ENCODE results near the gene SDK1.

SDK1 gene, protein sequence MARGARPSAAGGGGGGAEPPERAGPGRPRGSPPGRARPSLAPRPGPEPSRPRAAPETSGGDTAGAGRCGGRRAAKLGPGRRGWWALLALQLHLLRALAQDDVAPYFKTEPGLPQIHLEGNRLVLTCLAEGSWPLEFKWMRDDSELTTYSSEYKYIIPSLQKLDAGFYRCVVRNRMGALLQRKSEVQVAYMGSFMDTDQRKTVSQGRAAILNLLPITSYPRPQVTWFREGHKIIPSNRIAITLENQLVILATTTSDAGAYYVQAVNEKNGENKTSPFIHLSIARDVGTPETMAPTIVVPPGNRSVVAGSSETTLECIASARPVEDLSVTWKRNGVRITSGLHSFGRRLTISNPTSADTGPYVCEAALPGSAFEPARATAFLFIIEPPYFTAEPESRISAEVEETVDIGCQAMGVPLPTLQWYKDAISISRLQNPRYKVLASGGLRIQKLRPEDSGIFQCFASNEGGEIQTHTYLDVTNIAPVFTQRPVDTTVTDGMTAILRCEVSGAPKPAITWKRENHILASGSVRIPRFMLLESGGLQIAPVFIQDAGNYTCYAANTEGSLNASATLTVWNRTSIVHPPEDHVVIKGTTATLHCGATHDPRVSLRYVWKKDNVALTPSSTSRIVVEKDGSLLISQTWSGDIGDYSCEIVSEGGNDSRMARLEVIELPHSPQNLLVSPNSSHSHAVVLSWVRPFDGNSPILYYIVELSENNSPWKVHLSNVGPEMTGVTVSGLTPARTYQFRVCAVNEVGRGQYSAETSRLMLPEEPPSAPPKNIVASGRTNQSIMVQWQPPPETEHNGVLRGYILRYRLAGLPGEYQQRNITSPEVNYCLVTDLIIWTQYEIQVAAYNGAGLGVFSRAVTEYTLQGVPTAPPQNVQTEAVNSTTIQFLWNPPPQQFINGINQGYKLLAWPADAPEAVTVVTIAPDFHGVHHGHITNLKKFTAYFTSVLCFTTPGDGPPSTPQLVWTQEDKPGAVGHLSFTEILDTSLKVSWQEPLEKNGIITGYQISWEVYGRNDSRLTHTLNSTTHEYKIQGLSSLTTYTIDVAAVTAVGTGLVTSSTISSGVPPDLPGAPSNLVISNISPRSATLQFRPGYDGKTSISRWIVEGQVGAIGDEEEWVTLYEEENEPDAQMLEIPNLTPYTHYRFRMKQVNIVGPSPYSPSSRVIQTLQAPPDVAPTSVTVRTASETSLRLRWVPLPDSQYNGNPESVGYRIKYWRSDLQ (N-terminal part only)

DNA sequence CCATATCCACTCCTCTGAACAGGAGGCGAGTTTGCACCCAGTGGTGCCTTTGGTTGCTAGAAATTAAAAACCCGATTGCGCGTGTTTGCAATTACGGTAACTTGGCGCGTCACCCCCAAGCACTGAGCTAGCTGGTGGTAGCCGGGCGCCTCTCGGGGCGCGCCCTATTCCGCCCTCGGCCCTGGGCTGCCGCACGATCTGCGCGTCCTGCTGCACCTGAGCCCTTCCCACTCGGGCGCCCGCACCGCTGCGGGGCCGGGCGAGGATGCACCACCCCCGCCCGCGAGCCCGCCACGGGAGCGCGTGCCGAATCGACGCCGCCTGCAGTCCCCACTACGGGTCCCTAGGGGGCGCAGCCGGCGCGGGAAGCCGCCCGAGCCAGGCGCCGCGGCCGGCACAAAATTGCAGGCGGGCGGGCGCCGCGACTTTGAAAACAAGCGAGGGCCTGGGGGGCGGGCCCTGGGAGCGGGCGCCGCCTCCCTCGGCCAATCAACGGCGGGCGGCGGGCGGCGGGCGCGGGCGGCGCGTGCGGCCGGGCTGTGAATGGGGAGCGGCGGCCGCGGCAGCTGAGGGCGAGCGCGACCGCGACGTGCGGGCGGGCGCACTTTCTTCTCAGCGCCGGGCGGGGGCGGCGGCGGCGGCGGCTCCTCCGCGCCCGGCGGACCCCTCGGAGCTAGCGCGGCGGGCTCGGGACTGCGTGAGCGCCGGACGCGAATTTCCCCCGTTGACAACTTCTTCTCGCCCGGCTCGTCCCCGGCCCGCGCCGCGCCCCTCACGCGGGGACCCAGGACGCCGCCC is at the start of gene SDK1:
SDK1 (plus strand) TSS at position 602 of the 798 bp plus-strand sequence. CDS start 335 bp downstream, outside the sequence.
- DNase-seq (ENCODE audit: low spot score), result peak; percentile 91

DNA sequence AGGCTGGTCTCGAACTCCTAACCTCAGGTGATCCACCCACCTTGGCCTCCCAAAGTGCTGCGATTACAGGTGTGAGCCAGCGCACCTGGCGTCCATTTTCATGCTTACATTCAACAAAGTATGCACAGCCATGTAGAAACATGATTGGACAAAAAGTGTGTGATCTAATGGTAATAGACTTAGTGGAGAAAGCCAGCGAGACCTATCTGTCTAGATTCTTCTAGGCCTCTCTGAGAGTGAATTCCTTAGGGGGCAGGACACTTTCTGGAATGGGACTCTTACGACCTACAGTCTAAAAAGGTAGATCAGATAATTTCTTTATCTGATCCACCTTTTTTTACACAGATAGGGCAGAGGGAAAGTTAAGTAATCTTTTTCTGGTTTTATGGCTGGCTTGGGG is 46.3 kb upstream of the SDK1 start:
- DNase-seq (ENCODE audit: low spot score), result no peak

DNA sequence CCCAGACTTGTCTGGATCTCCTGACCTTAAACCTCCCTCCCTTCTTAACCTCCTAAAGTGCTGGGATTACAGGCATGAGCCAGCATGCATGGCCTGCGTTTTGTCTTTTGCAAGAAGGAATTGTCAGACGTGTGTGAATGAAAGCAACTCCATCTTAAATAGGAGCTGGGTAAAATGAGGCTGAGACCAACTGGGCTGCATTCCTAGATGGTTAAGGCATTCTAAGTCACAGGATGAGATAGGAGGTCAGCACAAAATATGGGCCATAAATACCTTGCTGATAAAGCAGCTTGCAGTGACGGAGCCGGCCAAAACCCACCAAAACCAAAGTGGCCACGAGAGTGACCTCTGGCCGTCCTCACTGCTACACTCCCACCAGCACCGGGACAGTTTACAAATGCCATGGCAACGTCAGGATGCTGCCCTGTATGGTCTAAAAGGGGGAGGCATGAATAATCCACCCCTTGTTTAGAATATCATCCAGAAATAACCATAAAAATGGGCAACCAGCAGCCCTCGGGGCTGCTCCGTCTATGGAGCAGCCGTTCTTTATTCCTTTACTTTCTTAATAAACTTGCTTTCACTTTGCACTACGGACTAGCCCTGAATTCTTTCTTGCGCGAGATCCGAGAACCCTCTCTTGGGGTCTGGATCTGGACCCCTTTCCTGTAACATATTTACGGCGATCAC is 41.2 kb upstream of the SDK1 start:
- no peak for DNase-seq (ENCODE audit: low spot score)

DNA sequence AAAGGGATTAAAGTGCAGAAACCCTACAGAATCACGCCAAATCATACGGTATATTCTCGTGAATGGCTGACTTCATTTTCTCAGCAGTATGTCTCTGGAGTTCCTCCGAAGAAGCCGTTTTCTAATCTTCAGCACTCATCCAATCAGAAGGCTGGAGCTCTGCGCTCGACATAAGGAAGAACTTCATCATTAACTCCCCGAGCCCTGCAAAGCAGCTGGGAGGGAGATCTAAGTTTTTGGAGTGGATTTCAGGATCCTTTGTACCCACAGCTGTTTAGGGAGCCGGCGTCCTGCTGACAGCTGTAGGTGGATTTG is 40.7 kb upstream of the SDK1 start:
- DNase-seq (ENCODE audit: low spot score), result no peak

DNA sequence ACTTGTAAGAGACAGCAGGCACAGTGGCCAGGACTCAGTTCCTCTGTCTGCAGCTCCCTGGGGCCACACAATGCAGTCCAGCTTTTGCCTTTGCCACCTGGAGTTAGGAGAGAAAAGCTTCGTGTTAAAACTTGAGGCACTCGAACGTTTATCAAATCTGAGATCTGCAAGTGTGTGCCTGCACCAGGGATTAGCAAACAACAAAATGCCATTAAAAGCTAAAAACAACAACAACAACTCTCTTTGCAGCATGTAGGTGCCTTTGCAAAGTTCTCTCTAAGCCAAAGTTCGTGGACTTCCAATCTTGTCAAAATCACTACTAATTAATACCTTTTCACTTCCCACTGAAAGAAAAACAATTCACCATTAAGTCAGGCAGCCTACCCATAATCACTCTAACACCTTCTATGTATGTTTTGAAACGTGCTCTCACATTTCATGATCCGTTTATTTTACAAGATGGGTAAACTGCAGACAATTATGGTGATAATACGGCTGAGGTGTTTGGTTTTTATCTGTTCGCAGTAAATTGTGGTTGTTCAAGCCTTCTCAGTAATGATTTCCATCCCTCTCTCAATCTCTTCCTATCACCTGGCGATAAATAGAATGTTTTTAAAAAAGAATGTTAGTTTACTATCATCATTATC is 36.2 kb upstream of the SDK1 start:
- DNase-seq (ENCODE audit: low spot score), result no peak

DNA sequence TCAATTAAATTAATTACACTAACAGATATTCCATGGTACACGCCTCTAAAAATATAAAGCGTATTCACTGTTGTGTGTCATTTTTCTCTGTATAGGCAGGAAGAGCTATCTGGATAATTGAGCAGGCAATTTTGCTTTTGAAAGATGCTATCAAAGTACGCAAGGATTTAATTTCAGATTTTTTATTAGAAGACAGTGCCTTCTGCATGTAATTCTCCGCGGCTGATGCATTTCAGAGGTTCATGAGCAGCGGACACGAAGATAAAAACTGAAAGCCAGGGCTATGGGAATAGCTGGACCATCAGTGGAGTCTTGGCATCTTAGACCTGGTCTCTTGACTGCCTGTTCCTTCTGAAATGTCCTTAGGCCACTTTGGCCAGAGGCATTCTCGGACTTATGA is 35.7 kb upstream of the SDK1 start:
- no peak for DNase-seq (ENCODE audit: low spot score)

DNA sequence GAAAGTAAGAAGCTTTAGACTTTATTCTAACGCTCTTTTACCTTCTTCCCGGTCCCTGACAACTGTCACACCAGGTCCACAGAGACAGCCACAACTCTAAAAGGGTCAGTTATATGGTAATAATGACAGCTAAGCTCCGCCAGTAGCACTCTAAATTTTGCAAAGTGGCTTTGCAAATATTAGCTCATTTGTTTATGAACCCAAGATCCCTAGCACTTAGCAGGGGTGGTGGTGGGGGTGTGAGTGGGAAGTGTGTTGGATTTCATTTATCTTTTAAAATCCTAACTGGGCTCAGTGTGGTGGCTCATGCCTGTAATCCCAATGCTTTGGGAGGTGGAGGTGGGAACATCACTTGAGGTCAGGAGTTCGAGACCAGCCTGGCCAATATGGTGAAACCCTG is 34.8 kb upstream of the SDK1 start:
- no peak for DNase-seq (ENCODE audit: low spot score)

DNA sequence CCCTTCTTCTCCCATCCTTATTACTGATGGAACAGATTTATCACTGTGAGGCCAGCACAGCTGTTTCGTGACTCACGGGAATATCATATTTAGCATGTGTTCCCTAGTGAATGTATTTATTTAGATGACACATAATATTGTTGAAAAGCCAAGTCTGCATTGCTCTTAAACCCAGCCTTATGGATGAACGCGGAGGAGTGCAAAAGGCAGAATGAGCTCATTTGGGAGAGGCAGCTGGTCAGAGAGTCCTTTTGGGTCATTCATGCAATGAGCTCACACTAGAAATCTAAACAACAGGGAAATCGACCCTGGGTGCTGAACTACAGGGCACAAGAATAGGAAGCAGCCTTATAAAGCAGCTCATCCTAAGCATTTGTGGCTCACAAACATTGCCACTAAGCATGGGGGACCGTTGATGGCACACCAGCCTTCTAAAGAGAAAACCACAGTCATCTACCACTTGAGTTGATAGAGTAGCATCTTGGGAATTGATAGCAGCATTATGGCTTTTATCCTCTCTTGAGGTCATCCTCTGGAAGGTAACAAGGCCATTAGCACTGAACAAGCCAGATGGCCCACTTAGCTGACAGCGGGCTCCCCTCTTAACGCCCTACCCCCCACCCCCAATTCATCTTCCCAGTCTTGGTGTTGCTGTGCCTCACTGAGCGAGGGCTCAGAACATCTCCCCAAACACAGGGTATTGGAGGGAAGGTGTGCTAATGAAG is 32.9 kb upstream of the SDK1 start:
- DNase-seq (ENCODE audit: low spot score), result no peak

DNA sequence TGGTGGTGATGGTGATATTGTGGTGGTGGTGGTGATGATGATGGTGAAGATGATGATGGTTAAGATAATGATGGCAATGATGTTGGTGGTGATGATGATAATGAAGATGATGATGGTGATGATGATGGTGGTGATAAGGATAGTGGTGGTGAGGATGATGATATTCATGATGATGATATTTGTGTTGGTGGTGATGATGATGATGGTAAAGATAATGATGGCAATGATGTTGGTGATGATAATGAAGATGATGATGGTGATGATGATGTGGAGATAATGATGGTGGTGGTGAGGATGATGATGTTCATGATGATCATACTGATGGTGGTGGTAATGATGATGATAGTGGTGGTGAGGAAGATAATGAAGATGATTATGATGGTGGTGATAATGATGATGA is 30.7 kb upstream of the SDK1 start:
- DNase-seq (ENCODE audit: low spot score), result no peak

DNA sequence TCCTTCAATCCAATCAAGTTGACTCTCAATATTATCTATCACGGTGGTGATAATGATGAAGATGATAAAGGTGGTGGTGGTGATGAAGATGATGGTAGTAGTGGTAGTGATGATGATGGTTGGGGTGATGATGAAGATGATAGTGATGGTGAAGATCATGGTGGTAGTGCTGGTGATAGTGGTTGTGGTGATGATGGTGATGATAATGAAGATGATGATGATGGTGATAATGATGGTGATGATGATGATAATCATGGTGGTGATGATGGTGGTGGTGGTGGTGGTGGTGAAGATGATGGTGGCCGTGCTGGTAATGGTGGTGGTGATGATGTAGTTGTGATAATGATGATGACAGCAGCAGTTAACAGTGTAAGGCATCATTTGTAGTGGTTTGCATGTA is 29.8 kb upstream of the SDK1 start:
- DNase-seq (ENCODE audit: low spot score), result no peak

DNA sequence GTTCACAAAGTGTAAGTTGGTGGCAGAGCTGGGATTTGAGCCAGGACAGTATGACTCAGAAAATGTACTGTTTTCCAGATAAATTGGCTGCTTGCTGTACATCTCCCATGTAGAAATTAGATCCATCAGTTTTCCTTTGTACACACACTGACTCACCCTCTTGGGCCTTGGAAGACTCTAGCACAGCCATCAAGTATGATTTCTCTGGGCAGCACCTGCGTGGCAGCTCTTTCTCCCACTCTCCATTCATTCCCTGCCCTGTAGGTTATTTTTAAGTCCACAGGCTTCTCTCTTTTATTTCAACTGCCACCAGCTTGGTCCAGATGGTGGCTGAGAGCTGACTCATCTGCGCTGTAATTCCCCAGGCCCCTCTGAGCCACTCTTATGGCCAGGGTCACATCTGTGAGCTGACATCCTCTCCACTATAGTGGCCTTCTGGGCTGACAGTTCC is 28.3 kb upstream of the SDK1 start:
- DNase-seq (ENCODE audit: low spot score), result no peak

DNA sequence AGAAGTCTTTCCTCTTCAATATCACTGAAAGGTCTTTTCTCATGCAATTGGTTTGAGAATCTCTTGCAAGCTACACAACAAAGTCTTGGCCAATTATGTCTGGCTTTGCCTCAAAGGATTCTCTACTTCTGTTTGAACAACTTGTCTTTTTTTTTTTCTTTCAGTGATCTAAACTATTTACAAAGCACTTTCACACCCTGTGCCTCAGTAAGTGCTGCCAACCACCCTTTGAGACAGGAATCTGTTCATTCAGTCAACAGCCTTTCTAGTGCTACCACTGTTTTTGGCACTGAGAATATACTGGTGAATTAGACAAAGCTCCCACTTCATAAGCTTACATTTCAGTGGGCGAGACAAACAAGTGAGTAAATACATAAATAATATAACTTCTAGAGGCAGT is 26.9 kb upstream of the SDK1 start:
- DNase-seq (ENCODE audit: low spot score), result no peak

DNA sequence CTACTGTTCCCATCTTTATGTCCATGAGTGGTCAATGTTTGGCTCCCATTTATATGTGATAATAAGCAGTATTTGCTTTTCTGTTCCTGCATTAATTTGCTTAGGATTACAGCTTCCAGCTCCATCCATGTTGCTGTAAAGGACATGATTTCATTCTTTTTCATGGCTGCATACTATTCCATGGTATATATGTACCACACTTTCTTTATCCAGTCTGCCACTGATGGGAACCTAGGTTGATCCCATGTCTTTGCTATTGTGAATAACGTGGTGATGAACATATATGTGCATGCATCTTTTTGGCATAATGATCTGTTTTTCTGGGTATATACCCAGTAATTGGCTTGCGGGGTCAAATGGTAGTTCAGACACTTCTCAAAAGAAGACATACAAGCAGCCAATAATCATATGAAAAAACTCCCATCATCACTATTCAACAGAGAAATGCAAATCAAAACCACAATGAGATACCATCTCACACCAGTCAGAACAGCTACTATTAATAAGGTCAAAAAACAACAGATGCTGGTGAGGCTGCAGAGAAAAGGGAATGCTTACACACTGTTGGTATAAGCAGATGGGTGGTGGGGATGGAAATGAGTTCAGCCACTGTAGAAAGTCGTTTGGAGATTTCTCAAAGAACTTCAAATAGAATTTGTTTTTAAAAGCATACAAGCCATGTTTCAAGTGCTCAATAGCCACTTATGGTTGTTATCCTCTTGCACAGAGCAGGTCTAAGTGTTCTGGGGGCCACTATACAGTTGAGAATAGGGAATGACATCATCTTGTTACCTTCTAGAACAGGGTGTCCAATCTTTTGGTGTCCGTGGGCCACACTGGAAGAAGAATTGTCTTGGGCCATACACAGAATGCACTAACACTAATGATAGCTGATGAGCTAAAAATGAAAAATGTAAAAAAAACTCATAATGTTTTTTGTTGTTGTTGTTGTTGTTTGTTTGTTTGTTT is 23.2 kb upstream of the SDK1 start:
- DNase-seq (ENCODE audit: low spot score), result no peak

DNA sequence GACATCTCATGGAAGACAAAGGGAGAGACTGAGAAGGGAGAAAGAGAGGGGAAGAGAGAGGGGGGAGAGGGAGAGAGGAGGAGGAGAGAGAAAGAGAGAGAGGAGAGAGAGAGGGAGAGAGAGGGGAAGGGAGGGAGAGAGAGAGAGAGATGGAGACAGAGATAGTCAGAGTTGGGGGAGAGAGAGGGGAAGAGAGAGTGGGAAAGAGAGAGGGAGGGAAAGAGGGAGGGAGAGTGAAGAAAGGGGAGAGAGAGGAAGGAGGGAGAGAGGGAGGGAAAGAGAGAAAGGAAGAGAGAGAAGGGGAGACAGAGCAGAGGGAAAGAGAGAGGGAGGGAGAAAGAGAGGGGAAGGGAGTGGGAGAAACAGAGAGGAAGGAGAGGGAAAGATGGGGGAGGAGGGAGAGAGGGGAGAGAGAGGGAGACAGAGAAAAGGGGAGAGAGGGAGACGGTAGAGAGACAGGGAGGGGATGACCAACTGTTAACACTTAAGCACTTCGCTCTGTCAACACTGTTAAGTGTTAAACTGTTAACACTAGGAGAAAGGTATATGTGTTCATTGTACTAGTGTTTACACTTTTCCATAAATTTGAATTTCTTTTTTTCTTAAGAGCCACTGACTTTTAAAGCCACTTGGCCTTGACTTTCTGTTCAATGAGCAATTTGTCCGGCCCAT is 21.8 kb upstream of the SDK1 start:
- DNase-seq (ENCODE audit: low spot score), result no peak

DNA sequence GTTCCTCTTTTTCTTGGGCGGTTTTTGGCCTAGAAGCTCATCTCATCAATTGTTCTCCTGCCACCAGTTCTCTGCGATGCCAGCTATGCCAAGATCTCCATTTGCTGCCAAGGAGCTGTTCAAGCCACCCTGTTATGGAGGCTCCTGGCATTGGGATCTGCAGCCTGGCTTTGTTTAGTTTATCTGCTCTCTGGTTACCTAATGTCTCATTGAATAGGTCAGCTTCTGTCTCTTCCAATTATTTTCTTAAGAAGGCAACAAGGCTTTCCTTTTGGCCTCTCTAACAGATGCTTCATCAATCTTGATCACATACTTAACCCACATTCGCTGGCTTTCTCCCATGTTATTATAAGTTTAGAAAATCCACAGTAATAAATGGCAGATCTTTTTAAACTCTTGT is 20.6 kb upstream of the SDK1 start:
- DNase-seq (ENCODE audit: low spot score), result no peak

DNA sequence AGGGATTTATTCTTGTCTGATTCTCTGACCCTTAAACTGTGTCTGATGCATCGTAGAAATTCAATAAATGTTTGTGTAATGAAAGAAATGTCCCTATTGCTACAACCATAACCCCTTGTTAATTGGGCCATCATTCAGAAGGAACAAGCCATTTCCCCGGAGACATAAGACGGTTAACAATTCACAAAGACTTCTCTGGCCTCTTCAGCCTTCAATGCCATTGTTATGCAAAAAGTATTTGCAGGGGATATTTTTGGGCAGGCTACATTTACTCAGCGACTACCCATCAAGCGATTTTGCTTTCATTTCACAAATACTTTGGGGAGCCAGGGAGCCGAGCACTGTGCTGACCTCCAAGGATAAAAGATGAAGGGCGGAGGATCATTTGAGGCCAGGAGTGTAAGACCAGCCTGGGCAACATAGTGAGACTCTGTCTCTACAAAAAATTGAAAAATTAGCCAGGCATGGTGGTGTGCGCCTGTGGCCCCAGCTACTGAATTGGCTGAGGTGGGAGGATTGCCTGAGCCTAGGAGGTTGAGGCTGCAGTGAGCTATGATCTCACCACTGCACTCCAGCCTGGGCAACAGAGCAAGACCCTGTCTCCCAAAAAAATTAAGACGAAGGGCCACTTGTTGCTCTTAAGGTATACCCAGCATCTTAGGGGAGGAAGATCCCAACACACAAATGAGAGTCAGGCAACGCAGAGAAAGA is 20.0 kb upstream of the SDK1 start:
- no peak for DNase-seq (ENCODE audit: low spot score)

DNA sequence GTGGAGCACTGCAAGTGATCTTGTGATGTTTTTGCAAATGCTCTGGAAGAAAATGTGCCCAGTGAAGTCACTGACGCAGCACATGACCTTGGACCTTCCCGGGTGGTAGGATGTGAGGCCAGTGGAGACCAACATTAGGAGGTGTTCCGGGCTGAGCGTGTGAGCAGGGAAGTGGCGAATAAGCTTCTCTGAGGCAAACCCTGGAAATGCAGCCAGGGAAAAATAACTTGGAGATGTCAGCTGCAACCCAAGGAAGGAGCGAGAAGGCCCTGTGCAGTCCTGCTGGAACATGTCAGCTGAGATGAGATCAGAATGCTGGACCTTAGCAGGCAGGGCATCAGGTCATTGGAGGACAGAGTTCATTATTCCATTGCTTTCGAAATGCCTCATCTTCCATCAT is 18.6 kb upstream of the SDK1 start:
- DNase-seq (ENCODE audit: low spot score), result no peak

Data from CD4-positive, alpha-beta T cell treated with Interleukin-15 for 4 hours (primary cell).